Amniotic stem cell (primary cell): ENCODE results near the gene ICA1L.

ENCODE experiments used
- DNase-seq: peaks from one replicate; lab custom pipeline; 2025; lab: John Stamatoyannopoulos, UW

ICA1L gene

GRCh38 chr2:202782940-202783558 lies 88.5 kb downstream of the ICA1L start:
- DNase-seq = no peak

- DNase-seq = no peak
Measured at GRCh38 chr2:202780514-202781021, 91.0 kb downstream of the ICA1L start.

GRCh38 chr2:202778217-202778616 lies 93.3 kb downstream of the ICA1L start:
- no peak for DNase-seq

GRCh38 chr2:202774104-202774503 lies 97.5 kb downstream of the ICA1L start:
- no peak for DNase-seq

- no peak for DNase-seq
Measured at GRCh38 chr2:202773301-202773973, 98.1 kb downstream of the ICA1L start.

GRCh38 chr2:202771741-202772460 lies 99.7 kb downstream of the ICA1L start:
- no peak for DNase-seq

GRCh38 chr2:202771336-202771735 lies 100.2 kb downstream of the ICA1L start:
- DNase-seq = no peak

GRCh38 chr2:202769201-202769600 lies 102.4 kb downstream of the ICA1L start:
- DNase-seq = no peak

GRCh38 chr2:202768273-202768672 lies 103.3 kb downstream of the ICA1L start:
- no peak for DNase-seq

- DNase-seq = no peak
Measured at GRCh38 chr2:202765436-202765835, 106.1 kb downstream of the ICA1L start.

GRCh38 chr2:202764991-202765390 lies 106.6 kb downstream of the ICA1L start:
- no peak for DNase-seq

- DNase-seq = no peak
Measured at GRCh38 chr2:202763916-202764315, 107.7 kb downstream of the ICA1L start.

GRCh38 chr2:202762556-202762955 lies 109.0 kb downstream of the ICA1L start:
- DNase-seq = no peak

- DNase-seq = no peak
Measured at GRCh38 chr2:202760848-202761247, 110.7 kb downstream of the ICA1L start.

- no peak for DNase-seq
Measured at GRCh38 chr2:202758604-202759003, 113.0 kb downstream of the ICA1L start.

- no peak for DNase-seq
Measured at GRCh38 chr2:202758128-202758527, 113.4 kb downstream of the ICA1L start.

GRCh38 chr2:202757339-202757738 lies 114.2 kb downstream of the ICA1L start:
- no peak for DNase-seq

GRCh38 chr2:202756598-202756997 lies 115.0 kb downstream of the ICA1L start:
- no peak for DNase-seq

GRCh38 chr2:202754936-202755335 lies 116.6 kb downstream of the ICA1L start:
- no peak for DNase-seq

- DNase-seq = no peak
Measured at GRCh38 chr2:202752071-202752470, 119.5 kb downstream of the ICA1L start.

- DNase-seq = no peak
Measured at GRCh38 chr2:202750763-202751427, 120.7 kb downstream of the ICA1L start.

- DNase-seq = no peak
Measured at GRCh38 chr2:202749477-202749876, 122.1 kb downstream of the ICA1L start.
